Raji (cell line): ENCODE measurements around the gene PDGFC.

ENCODE experiments used
- POLR2A ChIP-seq: IDR thresholded peaks from 2 replicates; pipeline ENCODE4 v1.6.1; 2011; ENCODE audit warnings: low read depth, low read length, control low read depth; ENCODE audit not compliant: insufficient read depth

PDGFC gene

GRCh38 chr4:156962058-156962358 is 9.6 kb downstream of the PDGFC start:
- no peak for TF ChIP-seq POLR2A

- no peak for TF ChIP-seq POLR2A
Observed at GRCh38 chr4:156961196-156962057, 10.2 kb downstream of the PDGFC start.

GRCh38 chr4:156959298-156959702 is 12.3 kb downstream of the PDGFC start:
- TF ChIP-seq POLR2A = no peak

GRCh38 chr4:156958276-156959074 is 13.1 kb downstream of the PDGFC start:
- TF ChIP-seq POLR2A = no peak

GRCh38 chr4:156957556-156957955 is 14.0 kb downstream of the PDGFC start:
- no peak for TF ChIP-seq POLR2A

GRCh38 chr4:156956826-156957368 is 14.7 kb downstream of the PDGFC start:
- no peak for TF ChIP-seq POLR2A

GRCh38 chr4:156956359-156956758 is 15.2 kb downstream of the PDGFC start:
- TF ChIP-seq POLR2A = no peak

- no peak for TF ChIP-seq POLR2A
Observed at GRCh38 chr4:156954587-156954986, 17.0 kb downstream of the PDGFC start.

- TF ChIP-seq POLR2A = no peak
Observed at GRCh38 chr4:156953951-156954350, 17.6 kb downstream of the PDGFC start.

GRCh38 chr4:156953001-156953400 is 18.6 kb downstream of the PDGFC start:
- no peak for TF ChIP-seq POLR2A

GRCh38 chr4:156952078-156952759 is 19.4 kb downstream of the PDGFC start:
- no peak for TF ChIP-seq POLR2A

GRCh38 chr4:156950948-156951347 is 20.7 kb downstream of the PDGFC start:
- TF ChIP-seq POLR2A = no peak

GRCh38 chr4:156950090-156950489 is 21.5 kb downstream of the PDGFC start:
- no peak for TF ChIP-seq POLR2A

- TF ChIP-seq POLR2A = no peak
Observed at GRCh38 chr4:156949373-156949814, 22.2 kb downstream of the PDGFC start.

- no peak for TF ChIP-seq POLR2A
Observed at GRCh38 chr4:156948738-156949137, 22.9 kb downstream of the PDGFC start.
